Suprapubic skin (tissue), 4 donors: ENCODE data around the gene C1orf174. TPM values are rescaled to one million over a fixed set of nuclear protein-coding genes. Genes with fewer than 3 reads are reported as not detected.

Source experiments
- DNase-seq, 2 donors: peaks; one replicate each; pipeline ENCODE4 v3.0.0-alpha.2; 2019; ENCODE audit warnings: low spot score in 2 of 2
- H3K27ac ChIP-seq: fragments of 200-600 bp; sonication (generic); one replicate; pipeline ENCODE4 v1.5.1; 2019
- H3K27me3 ChIP-seq: fragments of 200-600 bp; sonication (generic); one replicate; pipeline ENCODE4 v1.5.1; 2019
- H3K36me3 ChIP-seq: fragments of 200-600 bp; sonication (generic); one replicate; pipeline ENCODE4 v1.5.1; 2019
- H3K4me1 ChIP-seq: fragments of 200-600 bp; sonication (generic); one replicate; pipeline ENCODE4 v1.5.1; 2019
- H3K4me3 ChIP-seq: fragments of 200-600 bp; sonication (generic); one replicate; pipeline ENCODE4 v1.5.1; 2019; ENCODE audit warnings: mild to moderate bottlenecking
- H3K9me3 ChIP-seq: fragments of 200-600 bp; sonication (generic); one replicate; pipeline ENCODE4 v1.5.1; 2019
- CTCF ChIP-seq, 2 donors: fragments of 200-600 bp in 1 of 2; fragments of 450-650 bp in 1 of 2; sonication (generic) in 1 of 2; IDR thresholded peaks; one replicate each; pipeline ENCODE4 v1.5.1; 2016 to 2019; ENCODE audit warnings: antibody characterized with exemption in 2 of 2, mild to moderate bottlenecking in 1 of 2, moderate library complexity in 1 of 2
- EP300 ChIP-seq: sonication (generic); formaldehyde crosslinking; IDR thresholded peaks from one replicate; pipeline ENCODE4 v1.6.1; 2017; ENCODE audit warnings: antibody characterized with exemption
- POLR2A ChIP-seq, 2 donors: fragments of 450-650 bp; IDR thresholded peaks; one replicate each; pipeline ENCODE4 v1.6.1; 2017; ENCODE audit warnings: antibody characterized with exemption in 2 of 2, mild to moderate bottlenecking in 2 of 2, moderate library complexity in 2 of 2
- POLR2AphosphoS5 ChIP-seq, 3 donors: sonication (generic); formaldehyde crosslinking; IDR thresholded peaks; one replicate each; pipeline ENCODE4 v1.6.1; 2017; ENCODE audit warnings: antibody characterized with exemption in 3 of 3
- WGBS: methylation state at CpG from one replicate; pipeline ENCODE4 v1.1.5; 2018; 5-methylcytosine and 5-hydroxymethylcytosine counted together
- total RNA-seq, 4 donors: library from RNA; depleted of rRNA; stranded (reverse); fragments of >200 nt; gene quantifications; one replicate each; pipeline ENCODE4 v1.1.0, GENCODE V29; 2016

Gene C1orf174
- total RNA-seq, 4 donors from 2014 or later, result 16.0 to 25.3 (median 19.7) TPM

GRCh38 chr1:3847081-3847480, 53.0 kb downstream of the C1orf174 start:
- 72% methylated on average over 6 of the region's 6 CpGs for WGBS
- no peak for TF ChIP-seq POLR2AphosphoS5 (IDR thresholded peaks at IDR 0.05)
- peaks cover 67% of the 10 kb centered on the region for H3K36me3 ChIP-seq
- no peaks in the 10 kb centered on the region for H3K9me3 ChIP-seq
- no peaks in the 10 kb centered on the region for H3K27me3 ChIP-seq
- H3K4me1 ChIP-seq, result no peaks in the 10 kb centered on the region
- DNase-seq, result no peak
- H3K27ac ChIP-seq, result no peak overlapping the region
- H3K4me3 ChIP-seq, result no peak overlapping the region

- H3K36me3 ChIP-seq, result peaks cover 67% of the 10 kb centered on the region
- WGBS, result 88% methylated on average over 3 of the region's 3 CpGs
- no peak for TF ChIP-seq POLR2A (IDR thresholded peaks at IDR 0.05)
- TF ChIP-seq CTCF (IDR thresholded peaks at IDR 0.05), result no peak
- no peak for TF ChIP-seq POLR2AphosphoS5 (IDR thresholded peaks at IDR 0.05)
These were observed 53.5 kb downstream of the C1orf174 start for GRCh38 chr1:3846541-3846940.

GRCh38 chr1:3842912-3843311, 57.2 kb downstream of the C1orf174 start:
- Histone ChIP-seq H3K4me3 (no peak overlapping the region), H3K4me1 (no peaks in the 10 kb centered on the region), H3K27me3 (no peaks in the 10 kb centered on the region), H3K9me3 (no peaks in the 10 kb centered on the region), H3K36me3 (peaks cover 76% of the 10 kb centered on the region), H3K27ac (no peak overlapping the region)
- TF ChIP-seq POLR2AphosphoS5 (IDR thresholded peaks at IDR 0.05) (no peak), CTCF (IDR thresholded peaks at IDR 0.05) (no peak), POLR2A (IDR thresholded peaks at IDR 0.05) (no peak), EP300 (no peak)
- no peak for DNase-seq
- WGBS, result 97% methylated on average over 9 of the region's 9 CpGs

More at GRCh38 chr1:3846541-3846940, 53.5 kb downstream of the C1orf174 start:
- Histone ChIP-seq H3K9me3 (no peaks in the 10 kb centered on the region), H3K27me3 (no peaks in the 10 kb centered on the region), H3K27ac (no peak overlapping the region), H3K4me3 (no peak overlapping the region), H3K4me1 (no peaks in the 10 kb centered on the region)
- DNase-seq, result no peak

GRCh38 chr1:3841491-3841890, 58.6 kb downstream of the C1orf174 start:
- H3K4me3 ChIP-seq, result no peak overlapping the region
- H3K9me3 ChIP-seq, result peaks cover 5% of the 10 kb centered on the region
- H3K4me1 ChIP-seq, result no peaks in the 10 kb centered on the region
- H3K27ac ChIP-seq, result no peak overlapping the region
- TF ChIP-seq CTCF (IDR thresholded peaks at IDR 0.05), result no peak
- no peaks in the 10 kb centered on the region for H3K27me3 ChIP-seq
- H3K36me3 ChIP-seq, result peaks cover 82% of the 10 kb centered on the region
- 98% methylated on average over 7 of the region's 7 CpGs for WGBS
- no peak for DNase-seq

Other genes with a start within 250 kb of the C1orf174 start
- gene TP73, start 247.8 kb downstream of the C1orf174 start, total RNA-seq, result 10 to 100 TPM in 3 of 4 donors, 1 to 10 TPM in 1; 8.8 to 24.7 (median 16.9) TPM
- gene CCDC27, start 147.8 kb downstream of the C1orf174 start, total RNA-seq, result not detected
- 1 to 10 TPM in 3 of 4 donors, not detected in 1; 3.2 to 8.4 (median 3.4) TPM for gene SMIM1, start 127.5 kb downstream of the C1orf174 start, total RNA-seq
- gene LRRC47, start 103.8 kb downstream of the C1orf174 start, total RNA-seq, result 10 to 100 TPM; 36.4 to 53.0 (median 41.4) TPM
- 10 to 100 TPM; 16.1 to 56.7 (median 39.6) TPM for gene CEP104, start 43.1 kb downstream of the C1orf174 start, total RNA-seq
- 1 to 10 TPM; 2.7 to 6.8 (median 4.2) TPM for gene DFFB, start 42.8 kb downstream of the C1orf174 start, total RNA-seq